Tibial nerve (tissue), 4 donors: ENCODE measurements around the gene TRIM27.

ENCODE experiments used
- CTCF ChIP-seq, 5 experiments: fragments of 200-600 bp in 3 of 5; fragments of 450-650 bp in 2 of 5; sonication (generic) in 3 of 5; IDR thresholded peaks; one replicate each; pipeline ENCODE4 v1.5.1; 2016 to 2019; ENCODE audit warnings: antibody characterized with exemption in 5 of 5, mild to moderate bottlenecking in 3 of 5, moderate library complexity in 2 of 5
- EP300 ChIP-seq, 2 donors: sonication (generic); formaldehyde crosslinking; IDR thresholded peaks; one replicate each; pipeline ENCODE4 v1.6.1; 2017; ENCODE audit warnings: antibody characterized with exemption in 2 of 2, mild to moderate bottlenecking in 1 of 2
- POLR2A ChIP-seq, 2 donors: fragments of 450-650 bp; IDR thresholded peaks; one replicate each; pipeline ENCODE4 v1.6.1; 2017; ENCODE audit warnings: antibody characterized with exemption in 2 of 2, mild to moderate bottlenecking in 2 of 2, moderate library complexity in 2 of 2

DNA sequence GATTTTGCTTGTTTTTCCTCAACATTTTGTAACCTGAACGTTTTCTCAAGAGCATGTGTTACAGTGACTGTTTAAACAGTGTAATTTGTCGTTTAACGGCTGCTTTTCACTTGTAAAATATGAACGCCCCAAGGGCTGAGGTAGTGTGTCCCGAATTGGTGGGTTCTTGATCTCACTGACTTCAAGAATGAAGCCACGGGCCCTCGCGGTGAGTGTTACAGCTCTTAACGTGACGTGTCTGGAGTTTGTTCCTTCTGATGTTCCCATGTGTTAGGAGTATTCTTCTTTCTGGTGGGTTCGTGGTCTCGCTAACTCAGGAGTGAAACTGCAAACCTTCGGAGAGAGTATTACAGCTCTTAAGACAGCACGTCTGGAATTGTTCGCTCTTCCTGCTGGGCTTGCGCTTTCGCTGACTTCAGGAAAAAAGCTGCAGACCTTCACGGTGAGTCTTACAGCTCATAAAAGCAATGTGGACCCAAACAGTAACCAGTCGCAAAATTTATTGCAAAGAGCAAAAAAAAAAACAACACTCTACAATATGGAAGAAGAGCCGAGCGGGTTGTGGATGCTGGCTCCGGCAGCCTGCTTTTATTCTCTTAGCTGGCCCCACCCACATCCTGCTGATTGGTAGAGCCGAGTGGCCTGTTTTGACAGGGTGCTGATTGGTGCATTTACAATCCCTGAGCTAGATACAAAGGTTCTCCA, 25.1 kb upstream of the TRIM27 start:
- TF ChIP-seq CTCF (IDR thresholded peaks at IDR 0.05): no peak
- TF ChIP-seq POLR2A (IDR thresholded peaks at IDR 0.05): no peak
- no peak for TF ChIP-seq EP300 (IDR thresholded peaks at IDR 0.05)
